GM12878 (cell line): ENCODE measurements around the gene GDF15. TPM values are rescaled to one million over a fixed set of nuclear protein-coding genes. Genes with fewer than 3 reads are reported as not detected.

Source experiments
- ATAC-seq: fragments of 200-7000 bp; cut with Tn5 transposase; 3 replicates; pipeline ENCODE4 v1.9.1; 2020; ENCODE audit warnings: mild to moderate bottlenecking, moderate library complexity
- BruUV-seq: library from RNA; stranded (reverse); fragments of 400-500 nt; replicated peaks from 2 replicates; lab custom pipeline; 2021; lab: Mats Ljungman, UMichigan
- CTCF ChIA-PET: fragments of 300-600 bp; sonication (Branson Sonifier 250); formaldehyde crosslinking; extraction: SDS; loops from one replicate; lab custom pipeline; 2021; ENCODE audit warnings: inconsistent platforms; lab: Yijun Ruan, JAX
- POLR2A ChIA-PET: fragments of 350-600 bp; formaldehyde crosslinking; extraction: SDS; loops from one replicate; lab custom pipeline; 2021; ENCODE audit warnings: inconsistent platforms; lab: Charles Lee
- RAD21 ChIA-PET: fragments of 300-600 bp; sonication (Branson Sonifier 250); formaldehyde crosslinking; loops from one replicate; lab custom pipeline; 2023; ENCODE audit warnings: antibody characterized with exemption; ENCODE audit not compliant: unreplicated experiment; lab: Charles Lee
- SMC1A ChIA-PET: fragments of 300-600 bp; sonication (Branson Sonifier 250); formaldehyde crosslinking; loops from one replicate; lab custom pipeline; 2023; ENCODE audit not compliant: unreplicated experiment, uncharacterized antibody; lab: Charles Lee
- DNase-seq: peaks from one replicate; pipeline ENCODE4 v3.0.0-alpha.2; 2011; ENCODE audit warnings: low read depth, low spot score
- FAIRE-seq: peaks from 3 replicates; lab custom pipeline; 2011; peaks lifted over from hg19 to GRCh38; lab: Jason Lieb, UNC
- H2AFZ ChIP-seq: 2 replicates; pipeline ENCODE4 v1.6.0; 2011; ENCODE audit warnings: low read depth, low read length, control low read depth; ENCODE audit not compliant: control insufficient read depth
- H3K27ac ChIP-seq: 2 replicates; pipeline ENCODE4 v1.5.1; 2011; ENCODE audit warnings: control low read depth; ENCODE audit not compliant: control insufficient read depth, insufficient read depth
- H3K27me3 ChIP-seq, 2 experiments: replicated peaks in 1 of 2; 2 replicates each; pipeline versions ENCODE4 v1.6.0 to v1.6.1; 2011; ENCODE audit warnings: low read length in 1 of 2; ENCODE audit not compliant: control insufficient read depth in 2 of 2, insufficient read depth in 2 of 2
- H3K36me3 ChIP-seq, 2 experiments: 2 replicates each; pipeline ENCODE4 v1.5.1; 2011; ENCODE audit warnings: low read length in 1 of 2; ENCODE audit not compliant: control insufficient read depth in 2 of 2, insufficient read depth in 2 of 2
- H3K4me1 ChIP-seq: 2 replicates; pipeline ENCODE4 v1.6.1; 2011; ENCODE audit warnings: mild to moderate bottlenecking, low read length, moderate library complexity, mixed read lengths; ENCODE audit not compliant: control insufficient read depth, insufficient read depth
- H3K4me2 ChIP-seq: 2 replicates; pipeline ENCODE4 v1.6.0; 2011; ENCODE audit warnings: control low read depth; ENCODE audit not compliant: control insufficient read depth, insufficient read depth
- H3K4me3 ChIP-seq: fragments of 200-600 bp; sonication (generic); 2 replicates; pipeline ENCODE4 v1.5.1; 2016
- H3K79me2 ChIP-seq: 2 replicates; pipeline ENCODE4 v1.6.0; 2011; ENCODE audit warnings: low read length; ENCODE audit not compliant: control insufficient read depth, insufficient read depth
- H3K9ac ChIP-seq: 2 replicates; pipeline ENCODE4 v1.8.0; 2011; ENCODE audit warnings: low read length, control low read depth, mixed read lengths; ENCODE audit not compliant: control insufficient read depth, insufficient read depth
- H3K9me3 ChIP-seq: replicated peaks from 3 replicates; pipeline ENCODE4 v1.5.1; 2011; ENCODE audit warnings: mild to moderate bottlenecking, low read length; ENCODE audit not compliant: control insufficient read depth, insufficient read depth
- H4K20me1 ChIP-seq: 2 replicates; pipeline ENCODE4 v1.6.0; 2011; ENCODE audit not compliant: control insufficient read depth, insufficient read depth
- BMI1 ChIP-seq: fragments of 450-650 bp; IDR thresholded peaks from 2 replicates; pipeline ENCODE4 v1.6.1; 2016; ENCODE audit warnings: mild to moderate bottlenecking, moderate library complexity, borderline replicate concordance
- CBX5 ChIP-seq: sonication (generic); IDR thresholded peaks from 2 replicates; pipeline ENCODE4 v1.6.1; 2016; ENCODE audit warnings: low read depth, moderate library complexity, mild to moderate bottlenecking, inconsistent platforms
- CREB1 ChIP-seq: IDR thresholded peaks from 2 replicates; pipeline ENCODE4 v1.6.1; 2012; ENCODE audit warnings: low read depth, mild to moderate bottlenecking, inconsistent platforms
- DPF2 ChIP-seq: fragments of 450-650 bp; IDR thresholded peaks from 2 replicates; pipeline ENCODE4 v1.6.1; 2017; ENCODE audit warnings: mild to moderate bottlenecking
- EED ChIP-seq: sonication (generic); IDR thresholded peaks from 2 replicates; pipeline ENCODE4 v1.6.1; 2016; ENCODE audit warnings: antibody characterized with exemption, low read depth
- EP300 ChIP-seq, 2 experiments: fragments of 150-350 bp in 1 of 2; IDR thresholded peaks; 2 replicates each; pipeline ENCODE4 v1.6.1; 2011 to 2012; ENCODE audit warnings: low read depth in 2 of 2, low read length in 2 of 2, borderline replicate concordance in 1 of 2, improper control_type of control experiment in 1 of 2, inconsistent platforms in 1 of 2; ENCODE audit not compliant: control insufficient read depth in 1 of 2
- IKZF1 ChIP-seq: fragments of 450-650 bp; conservative IDR thresholded peaks from 2 replicates; pipeline ENCODE4 v1.6.1; 2017; ENCODE audit warnings: antibody characterized with exemption, mild to moderate bottlenecking
- MXI1 ChIP-seq: fragments of 150-350 bp; IDR thresholded peaks from 2 replicates; pipeline ENCODE4 v1.6.1; 2011; ENCODE audit warnings: low read depth, mild to moderate bottlenecking, inconsistent platforms, low read length, improper control_type of control experiment
- MYC ChIP-seq: IDR thresholded peaks from 2 replicates; pipeline ENCODE4 v1.6.1; 2011; ENCODE audit warnings: mild to moderate bottlenecking, low read length, moderate library complexity, inconsistent platforms; ENCODE audit not compliant: insufficient read depth, insufficient replicate concordance, insufficient read length, severe bottlenecking
- NR2F1 ChIP-seq: fragments of 450-650 bp; conservative IDR thresholded peaks from 2 replicates; pipeline ENCODE4 v1.6.1; 2017; ENCODE audit warnings: mild to moderate bottlenecking
- PAX8 ChIP-seq: fragments of 450-650 bp; IDR thresholded peaks from 2 replicates; pipeline ENCODE4 v1.6.1; 2017; ENCODE audit warnings: mild to moderate bottlenecking, moderate library complexity
- POLR2A ChIP-seq: IDR thresholded peaks from 2 replicates; pipeline ENCODE4 v1.6.1; 2011; ENCODE audit warnings: low read depth, mild to moderate bottlenecking, low read length
- RELA ChIP-seq: fragments of 450-650 bp; IDR thresholded peaks from 2 replicates; pipeline ENCODE4 v1.8.0; 2014; ENCODE audit warnings: borderline replicate concordance; ENCODE audit not compliant: partially characterized antibody
- RUNX3 ChIP-seq: IDR thresholded peaks from 2 replicates; pipeline ENCODE4 v1.6.1; 2012; ENCODE audit warnings: low read length, inconsistent platforms
- SIN3A ChIP-seq: IDR thresholded peaks from 2 replicates; pipeline ENCODE4 v1.6.1; 2012; ENCODE audit warnings: low read depth, low read length, improper control_type of control experiment
- SUPT20H ChIP-seq: IDR thresholded peaks from 2 replicates; pipeline ENCODE4 v1.6.1; 2011; ENCODE audit warnings: low read depth, mild to moderate bottlenecking, low read length, moderate library complexity, borderline replicate concordance; ENCODE audit not compliant: control insufficient read depth
- TBL1XR1 ChIP-seq: IDR thresholded peaks from 2 replicates; pipeline ENCODE4 v1.6.1; 2012; ENCODE audit warnings: low read depth, low read length, improper control_type of control experiment
- YY1 ChIP-seq: IDR thresholded peaks from 2 replicates; pipeline ENCODE4 v1.6.1; 2011; ENCODE audit warnings: low read depth, mild to moderate bottlenecking, low read length
- ZBED1 ChIP-seq: IDR thresholded peaks from 2 replicates; pipeline ENCODE4 v1.6.1; 2016; ENCODE audit warnings: borderline replicate concordance
- ZNF217 ChIP-seq: fragments of 450-650 bp; IDR thresholded peaks from 2 replicates; pipeline ENCODE4 v1.6.1; 2017; ENCODE audit warnings: antibody characterized with exemption, mild to moderate bottlenecking
- ZSCAN29 ChIP-seq: fragments of 450-650 bp; IDR thresholded peaks from 2 replicates; pipeline ENCODE4 v1.6.1; 2017; ENCODE audit warnings: mild to moderate bottlenecking, moderate library complexity
- WGBS: methylation state at CpG from one replicate; pipeline ENCODE4 v1.1.6; 2016; ENCODE audit warnings: low lambda C conversion rate; ENCODE audit not compliant: insufficient replicate concordance, insufficient coverage; ENCODE audit errors: missing lambda C conversion rate; 5-methylcytosine and 5-hydroxymethylcytosine counted together
- in situ Hi-C: fragments of 300-500 bp; cut with MboI; formaldehyde crosslinking; loops from 9 replicates; pipeline ENCODE4 v1.14.3; 2018; ENCODE audit warnings: mixed read lengths
- intact Hi-C: fragments of 100-400 bp; cut with micrococcal nuclease; formaldehyde crosslinking; loops from one replicate; pipeline ENCODE4 v1.14.2; 2022; ENCODE audit not compliant: unreplicated experiment
- polyA plus RNA-seq, 11 experiments: library from polyadenylated mRNA; depleted of rRNA in 4 of 11; unstranded in 6 of 11; stranded (reverse) in 5 of 11; fragments of >200 nt; fragmentation: Nextera tagmentation in 4 of 11; fragmentation: Illumina TruSeq in 1 of 11; extraction: Ambion mirVana in 4 of 11; extraction: Trizol in 1 of 11; gene quantifications; 1 replicate in 1 of 11; 2 replicates in 10 of 11; pipeline versions ENCODE4 v1.2.1 to v1.2.3, GENCODE V29; 2011 to 2016; ENCODE audit warnings: inconsistent platforms in 2 of 11, missing spikeins in 2 of 11, low read depth in 1 of 11
- total RNA-seq, 4 experiments: library from RNA; depleted of rRNA in 3 of 4; stranded (reverse); fragments of >200 nt in 3 of 4; fragmentation: Illumina TruSeq in 1 of 4; extraction: Trizol in 1 of 4; gene quantifications; 2 replicates each; pipeline versions ENCODE4 v1.2.1 to v1.2.3, GENCODE V29; 2013 to 2021
- TF ChIP-seq, protein P1 (sequence below): IDR thresholded peaks from 2 replicates; pipeline ENCODE4 v1.6.1; 2011; ENCODE audit warnings: mild to moderate bottlenecking, low read depth, low read length, moderate library complexity; ENCODE audit not compliant: insufficient replicate concordance

GDF15 gene
- total and polyA plus RNA-seq, 10 of the 15 experiments (the other 5 are each of a cell fraction or from before 2014, with no cell fraction given): 0.11 to 3.6 (median 1.6) TPM; not detected in 1

GRCh38 chr19:18428173-18428786, 42.3 kb downstream of the GDF15 start (continued):
- TF ChIP-seq EP300 (IDR thresholded peaks at IDR 0.05; ENCODE audit: borderline replicate concordance in 1 of 2, control insufficient read depth in 1 of 2, low read depth in 2 of 2, low read length in 2 of 2) (no peak), SUPT20H (no peak), MYC (no peak), ZBED1 (no peak), ZNF217 (no peak), BMI1 (no peak)
- TF ChIP-seq, all 136 proteins: peak for 0

DNA sequence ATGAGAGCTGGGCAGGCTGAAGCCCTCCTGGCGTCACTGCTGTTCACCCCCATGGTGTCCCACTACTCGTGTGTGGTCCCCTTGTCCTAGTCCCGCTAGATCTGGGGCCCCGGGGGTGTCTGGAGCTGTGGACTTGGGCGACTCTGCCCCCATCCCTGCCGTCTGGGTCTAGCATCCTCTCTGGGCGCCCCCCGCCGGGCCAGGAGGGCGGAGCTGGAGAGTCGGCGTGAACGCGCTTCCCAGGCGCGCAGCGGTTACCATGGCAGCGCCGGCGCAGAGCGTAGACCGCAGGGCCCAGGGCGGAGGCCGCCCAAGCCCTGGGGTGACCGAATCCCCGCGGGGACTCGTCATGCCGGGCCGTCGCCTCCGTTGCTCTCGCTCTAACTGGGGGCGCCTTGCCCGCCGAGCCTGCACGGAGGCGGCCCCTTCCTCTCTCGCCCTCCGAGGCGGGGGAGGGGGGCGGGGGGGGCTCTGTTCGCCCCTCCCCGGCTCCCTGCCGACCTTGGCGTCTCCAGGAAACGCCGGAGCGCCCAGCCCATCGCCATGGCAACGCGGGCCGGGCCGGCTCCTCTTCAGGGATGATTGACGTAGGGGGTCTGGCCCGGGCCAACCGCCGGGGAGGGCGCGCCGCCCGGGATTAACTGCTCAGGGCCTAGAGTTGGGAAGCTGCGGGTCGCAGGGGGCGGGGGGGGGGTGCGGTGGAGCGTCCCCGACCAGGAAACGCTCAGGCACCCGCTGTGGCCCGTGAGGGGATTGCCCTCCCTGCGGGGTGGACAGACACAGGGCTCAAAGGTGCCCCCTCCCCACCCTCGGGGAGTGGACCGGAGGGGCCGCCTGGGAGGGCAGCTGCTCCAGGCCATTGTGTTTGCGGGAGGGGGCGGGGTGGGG, 43.1 kb downstream of the GDF15 start:
- ChIA-PET CTCF (interaction anchor here (1.2 kb wide), 1 partner anchor 17 kb away, joined by 4 read pairs; no protein-coding TSS in a partner anchor), POLR2A (interaction anchor here (1.6 kb wide), 1 partner anchor 10 kb away, joined by 6 read pairs; the partner anchor contains the start of gene SSBP4), RAD21 (interaction anchor here (1.0 to 1.8 kb wide), 3 partner anchors 11 to 14 kb away, joined by 4 to 6 read pairs (median 6); no protein-coding TSS in a partner anchor), SMC1A (interaction anchor here (1.0 to 1.4 kb wide), 3 partner anchors 9 to 14 kb away, joined by 3 to 7 read pairs (median 3); partner anchors contain the start of gene SSBP4)
- intact Hi-C loops (no loop called here), in situ Hi-C loops (no loop called here)
- Histone ChIP-seq H3K4me3 (peak overlapping the region; percentile 64), H3K9me3 (no peaks in the 10 kb centered on the region), H3K9ac (peak overlapping the region; percentile 35; the same call in 1 of the 2 replicates), H3K27ac (peak overlapping the region; percentile 48), H3K27me3 (no peaks in the 10 kb centered on the region), H3K4me2 (peak overlapping the region; percentile 86), H2AFZ (no peak overlapping the region; the same call in 1 of the 2 replicates), H4K20me1 (no peaks in the 10 kb centered on the region; the same call in 1 of the 2 replicates), H3K79me2 (peaks cover 19% of the 10 kb centered on the region), H3K4me1 (peaks cover 25% of the 10 kb centered on the region), H3K36me3 (peaks cover 0 to 5% of the 10 kb centered on the region in 2 experiments; a peak in 3 of 4 replicates)
- WGBS: under 1% methylated on average over 36 of the region's 77 CpGs
- DNase-seq (no peak), FAIRE-seq (peak; percentile 93), ATAC-seq (peak; percentile 83)
- BruUV-seq: no TSS peak
- TF ChIP-seq MXI1 (peak; percentile 78), RELA (peak; percentile 6), PAX8 (no peak), YY1 (0 out of 2 replicates have a peak, but pooled peaks have one; percentile 10), EED (0 out of 2 replicates have a peak, but pooled peaks have one; percentile 43), BMI1 (peak; percentile 95), CBX5 (no peak), SIN3A (peak; percentile 59; the same call in 1 of the 2 replicates), POLR2A (peak; percentile 14), NR2F1 (peak; percentile 56), ZSCAN29 (no peak), TBL1XR1 (0 out of 2 replicates have a peak, but pooled peaks have one; percentile 43), DPF2 (peak; percentile 69), IKZF1 (peak; percentile 30; the same call in 1 of the 2 replicates), CREB1 (0 out of 2 replicates have a peak, but pooled peaks have one; percentile 36), RUNX3 (peak; percentile 80)
- TF ChIP-seq, protein P1, sequence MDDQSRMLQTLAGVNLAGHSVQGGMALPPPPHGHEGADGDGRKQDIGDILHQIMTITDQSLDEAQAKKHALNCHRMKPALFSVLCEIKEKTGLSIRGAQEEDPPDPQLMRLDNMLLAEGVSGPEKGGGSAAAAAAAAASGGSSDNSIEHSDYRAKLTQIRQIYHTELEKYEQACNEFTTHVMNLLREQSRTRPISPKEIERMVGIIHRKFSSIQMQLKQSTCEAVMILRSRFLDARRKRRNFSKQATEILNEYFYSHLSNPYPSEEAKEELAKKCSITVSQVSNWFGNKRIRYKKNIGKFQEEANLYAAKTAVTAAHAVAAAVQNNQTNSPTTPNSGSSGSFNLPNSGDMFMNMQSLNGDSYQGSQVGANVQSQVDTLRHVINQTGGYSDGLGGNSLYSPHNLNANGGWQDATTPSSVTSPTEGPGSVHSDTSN: peak; percentile 91
